GM12878 (cell line): Measurements from ENCODE around the gene DYRK1B. TPM values are rescaled to one million over a fixed set of nuclear protein-coding genes. Genes with fewer than 3 reads are reported as not detected.

Experiments used
- ATAC-seq: fragments of 200-7000 bp; cut with Tn5 transposase; 3 replicates; pipeline ENCODE4 v1.9.1; 2020; ENCODE audit warnings: mild to moderate bottlenecking, moderate library complexity
- BruUV-seq: library from RNA; stranded (reverse); fragments of 400-500 nt; replicated peaks from 2 replicates; lab custom pipeline; 2021; lab: Mats Ljungman, UMichigan
- CTCF ChIA-PET: fragments of 300-600 bp; sonication (Branson Sonifier 250); formaldehyde crosslinking; extraction: SDS; loops from one replicate; lab custom pipeline; 2021; ENCODE audit warnings: inconsistent platforms; lab: Yijun Ruan, JAX
- POLR2A ChIA-PET: fragments of 350-600 bp; formaldehyde crosslinking; extraction: SDS; loops from one replicate; lab custom pipeline; 2021; ENCODE audit warnings: inconsistent platforms; lab: Charles Lee
- RAD21 ChIA-PET: fragments of 300-600 bp; sonication (Branson Sonifier 250); formaldehyde crosslinking; loops from one replicate; lab custom pipeline; 2023; ENCODE audit warnings: antibody characterized with exemption; ENCODE audit not compliant: unreplicated experiment; lab: Charles Lee
- SMC1A ChIA-PET: fragments of 300-600 bp; sonication (Branson Sonifier 250); formaldehyde crosslinking; loops from one replicate; lab custom pipeline; 2023; ENCODE audit not compliant: unreplicated experiment, uncharacterized antibody; lab: Charles Lee
- DNase-seq: peaks from one replicate; pipeline ENCODE4 v3.0.0-alpha.2; 2011; ENCODE audit warnings: low read depth, low spot score
- FAIRE-seq: peaks from 3 replicates; lab custom pipeline; 2011; peaks lifted over from hg19 to GRCh38; lab: Jason Lieb, UNC
- H2AFZ ChIP-seq: 2 replicates; pipeline ENCODE4 v1.6.0; 2011; ENCODE audit warnings: low read depth, low read length, control low read depth; ENCODE audit not compliant: control insufficient read depth
- H3K27ac ChIP-seq: 2 replicates; pipeline ENCODE4 v1.5.1; 2011; ENCODE audit warnings: control low read depth; ENCODE audit not compliant: control insufficient read depth, insufficient read depth
- H3K27me3 ChIP-seq, 2 experiments: replicated peaks in 1 of 2; 2 replicates each; pipeline versions ENCODE4 v1.6.0 to v1.6.1; 2011; ENCODE audit warnings: low read length in 1 of 2; ENCODE audit not compliant: control insufficient read depth in 2 of 2, insufficient read depth in 2 of 2
- H3K36me3 ChIP-seq, 2 experiments: 2 replicates each; pipeline ENCODE4 v1.5.1; 2011; ENCODE audit warnings: low read length in 1 of 2; ENCODE audit not compliant: control insufficient read depth in 2 of 2, insufficient read depth in 2 of 2
- H3K4me1 ChIP-seq: 2 replicates; pipeline ENCODE4 v1.6.1; 2011; ENCODE audit warnings: mild to moderate bottlenecking, low read length, moderate library complexity, mixed read lengths; ENCODE audit not compliant: control insufficient read depth, insufficient read depth
- H3K4me2 ChIP-seq: 2 replicates; pipeline ENCODE4 v1.6.0; 2011; ENCODE audit warnings: control low read depth; ENCODE audit not compliant: control insufficient read depth, insufficient read depth
- H3K4me3 ChIP-seq: fragments of 200-600 bp; sonication (generic); 2 replicates; pipeline ENCODE4 v1.5.1; 2016
- H3K79me2 ChIP-seq: 2 replicates; pipeline ENCODE4 v1.6.0; 2011; ENCODE audit warnings: low read length; ENCODE audit not compliant: control insufficient read depth, insufficient read depth
- H3K9ac ChIP-seq: 2 replicates; pipeline ENCODE4 v1.8.0; 2011; ENCODE audit warnings: low read length, control low read depth, mixed read lengths; ENCODE audit not compliant: control insufficient read depth, insufficient read depth
- H3K9me3 ChIP-seq: replicated peaks from 3 replicates; pipeline ENCODE4 v1.5.1; 2011; ENCODE audit warnings: mild to moderate bottlenecking, low read length; ENCODE audit not compliant: control insufficient read depth, insufficient read depth
- H4K20me1 ChIP-seq: 2 replicates; pipeline ENCODE4 v1.6.0; 2011; ENCODE audit not compliant: control insufficient read depth, insufficient read depth
- ATF7 ChIP-seq: fragments of 450-650 bp; IDR thresholded peaks from 2 replicates; pipeline ENCODE4 v1.6.1; 2016; ENCODE audit warnings: low read depth, mild to moderate bottlenecking
- BCLAF1 ChIP-seq: fragments of 450-650 bp; IDR thresholded peaks from 2 replicates; pipeline ENCODE4 v1.6.1; 2017; ENCODE audit warnings: antibody characterized with exemption, mild to moderate bottlenecking, moderate library complexity
- BMI1 ChIP-seq: fragments of 450-650 bp; IDR thresholded peaks from 2 replicates; pipeline ENCODE4 v1.6.1; 2016; ENCODE audit warnings: mild to moderate bottlenecking, moderate library complexity, borderline replicate concordance
- EED ChIP-seq: sonication (generic); IDR thresholded peaks from 2 replicates; pipeline ENCODE4 v1.6.1; 2016; ENCODE audit warnings: antibody characterized with exemption, low read depth
- MXI1 ChIP-seq: fragments of 150-350 bp; IDR thresholded peaks from 2 replicates; pipeline ENCODE4 v1.6.1; 2011; ENCODE audit warnings: low read depth, mild to moderate bottlenecking, inconsistent platforms, low read length, improper control_type of control experiment
- NR2F1 ChIP-seq: fragments of 450-650 bp; conservative IDR thresholded peaks from 2 replicates; pipeline ENCODE4 v1.6.1; 2017; ENCODE audit warnings: mild to moderate bottlenecking
- NRF1 ChIP-seq: conservative IDR thresholded peaks from 2 replicates; pipeline ENCODE4 v1.6.1; 2011; ENCODE audit warnings: mild to moderate bottlenecking, low read depth, low read length, improper control_type of control experiment
- SP1 ChIP-seq: IDR thresholded peaks from one replicate; pipeline ENCODE4 v1.6.1; 2011; ENCODE audit warnings: low read depth, low read length
- TCF3 ChIP-seq: IDR thresholded peaks from 2 replicates; pipeline ENCODE4 v1.6.1; 2012; ENCODE audit warnings: low read depth, mild to moderate bottlenecking, low read length, borderline replicate concordance; ENCODE audit not compliant: insufficient read depth
- ZNF274 ChIP-seq: IDR thresholded peaks from one replicate; pipeline ENCODE4 v1.8.0; 2011; ENCODE audit not compliant: insufficient read length, insufficient read depth
- WGBS: methylation state at CpG from one replicate; pipeline ENCODE4 v1.1.6; 2016; ENCODE audit warnings: low lambda C conversion rate; ENCODE audit not compliant: insufficient replicate concordance, insufficient coverage; ENCODE audit errors: missing lambda C conversion rate; 5-methylcytosine and 5-hydroxymethylcytosine counted together
- in situ Hi-C: fragments of 300-500 bp; cut with MboI; formaldehyde crosslinking; loops from 9 replicates; pipeline ENCODE4 v1.14.3; 2018; ENCODE audit warnings: mixed read lengths
- intact Hi-C: fragments of 100-400 bp; cut with micrococcal nuclease; formaldehyde crosslinking; loops from one replicate; pipeline ENCODE4 v1.14.2; 2022; ENCODE audit not compliant: unreplicated experiment
- polyA plus RNA-seq, 11 experiments: library from polyadenylated mRNA; depleted of rRNA in 4 of 11; unstranded in 6 of 11; stranded (reverse) in 5 of 11; fragments of >200 nt; fragmentation: Nextera tagmentation in 4 of 11; fragmentation: Illumina TruSeq in 1 of 11; extraction: Ambion mirVana in 4 of 11; extraction: Trizol in 1 of 11; gene quantifications; 1 replicate in 1 of 11; 2 replicates in 10 of 11; pipeline versions ENCODE4 v1.2.1 to v1.2.3, GENCODE V29; 2011 to 2016; ENCODE audit warnings: inconsistent platforms in 2 of 11, missing spikeins in 2 of 11, low read depth in 1 of 11
- total RNA-seq, 4 experiments: library from RNA; depleted of rRNA in 3 of 4; stranded (reverse); fragments of >200 nt in 3 of 4; fragmentation: Illumina TruSeq in 1 of 4; extraction: Trizol in 1 of 4; gene quantifications; 2 replicates each; pipeline versions ENCODE4 v1.2.1 to v1.2.3, GENCODE V29; 2013 to 2021
- TF ChIP-seq, protein P1 (sequence below): fragments of 450-650 bp; IDR thresholded peaks from 2 replicates; pipeline ENCODE4 v1.6.1; 2017; ENCODE audit warnings: borderline replicate concordance

The DYRK1B gene
- total and polyA plus RNA-seq, 10 of the 15 experiments (the other 5 are each of a cell fraction or from before 2014, with no cell fraction given) = 0.07 to 10.2 (median 3.4) TPM; not detected in 1

DNA sequence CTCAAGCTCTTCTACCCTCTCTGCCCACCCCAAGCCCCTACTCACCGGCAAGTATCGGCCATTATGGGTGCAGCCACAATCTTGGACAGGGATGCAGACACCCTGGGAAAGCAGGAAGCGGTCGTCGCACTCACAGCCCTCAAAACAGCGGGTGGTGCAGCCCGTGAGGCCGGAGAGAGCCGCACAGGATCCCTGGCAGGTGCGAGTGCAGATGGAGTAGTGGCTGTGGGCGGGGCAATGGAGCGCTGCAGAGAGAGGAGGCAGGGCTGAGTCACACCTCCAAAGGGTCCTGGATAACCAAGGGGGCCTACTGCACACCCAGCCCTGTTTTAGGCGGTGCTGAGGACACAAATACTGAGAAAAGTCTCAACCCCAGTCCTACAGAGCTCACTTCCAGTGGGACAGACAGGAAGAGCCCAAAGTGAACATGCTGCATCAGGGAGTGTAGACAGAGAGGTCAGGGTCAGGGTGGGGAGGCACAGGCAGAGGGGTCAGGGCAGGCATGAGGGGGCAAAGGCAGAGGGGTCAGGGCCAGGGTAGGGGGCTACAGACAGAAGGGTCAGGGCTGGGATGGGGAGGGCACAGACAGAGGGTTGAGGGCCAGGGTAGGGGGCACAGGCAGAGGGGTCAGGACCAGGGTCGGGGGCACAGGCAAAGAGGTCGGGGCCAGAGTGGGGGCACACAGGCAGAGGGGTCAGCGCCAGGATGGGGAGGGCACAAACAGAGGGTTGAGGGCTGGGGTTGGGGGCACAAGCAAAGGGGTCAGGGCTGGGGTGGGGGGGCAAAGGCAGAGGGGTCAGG lies 36.4 kb upstream of the DYRK1B start:
- ATAC-seq (no peak), DNase-seq (no peak)
- Histone ChIP-seq H3K79me2 (no peaks in the 10 kb centered on the region), H3K27ac (no peak overlapping the region), H2AFZ (no peak overlapping the region), H3K36me3 (no peaks in the 10 kb centered on the region), H3K4me2 (no peak overlapping the region), H3K27me3 (no peaks in the 10 kb centered on the region)
- WGBS = 25% methylated on average over 14 of the region's 16 CpGs
- in situ Hi-C loops = no loop called here
- ChIA-PET SMC1A (no interaction called here), RAD21 (no interaction called here), CTCF (interaction anchor here (1.4 kb wide), 1 partner anchor 196 kb away, joined by 3 read pairs; no protein-coding TSS in a partner anchor)
- intact Hi-C loops = no loop called here
- BruUV-seq = no TSS peak
- TF ChIP-seq SP1 (no peak), TCF3 (no peak), MXI1 (no peak), NRF1 (no peak), ZNF274 (no peak), EED (no peak), BCLAF1 (no peak), NR2F1 (no peak), ATF7 (no peak), BMI1 (no peak)
- TF ChIP-seq, protein P1, sequence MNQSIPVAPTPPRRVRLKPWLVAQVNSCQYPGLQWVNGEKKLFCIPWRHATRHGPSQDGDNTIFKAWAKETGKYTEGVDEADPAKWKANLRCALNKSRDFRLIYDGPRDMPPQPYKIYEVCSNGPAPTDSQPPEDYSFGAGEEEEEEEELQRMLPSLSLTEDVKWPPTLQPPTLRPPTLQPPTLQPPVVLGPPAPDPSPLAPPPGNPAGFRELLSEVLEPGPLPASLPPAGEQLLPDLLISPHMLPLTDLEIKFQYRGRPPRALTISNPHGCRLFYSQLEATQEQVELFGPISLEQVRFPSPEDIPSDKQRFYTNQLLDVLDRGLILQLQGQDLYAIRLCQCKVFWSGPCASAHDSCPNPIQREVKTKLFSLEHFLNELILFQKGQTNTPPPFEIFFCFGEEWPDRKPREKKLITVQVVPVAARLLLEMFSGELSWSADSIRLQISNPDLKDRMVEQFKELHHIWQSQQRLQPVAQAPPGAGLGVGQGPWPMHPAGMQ = no peak
- TF ChIP-seq, all 136 proteins: peak for 0
- FAIRE-seq = no peak
- H3K9ac ChIP-seq = no peak overlapping the region
- POLR2A ChIA-PET = no interaction called here
- no peaks in the 10 kb centered on the region for H3K4me1 ChIP-seq
- no peak overlapping the region for H3K4me3 ChIP-seq
- no peaks in the 10 kb centered on the region for H4K20me1 ChIP-seq
- no peaks in the 10 kb centered on the region for H3K9me3 ChIP-seq
